Ovary (tissue), 9 donors: Measurements from ENCODE around the gene ME3. TPM values are rescaled to one million over a fixed set of nuclear protein-coding genes. Genes with fewer than 3 reads are reported as not detected.
A peak's percentile ranks its signal among the peaks of the same experiment; 100 is the strongest.

Experiments
- DNase-seq, 5 donors: peaks; one replicate each; pipeline ENCODE4 v3.0.0-alpha.2; 2019 to 2020
- H3K27ac ChIP-seq, 2 donors: fragments of 200-600 bp; one replicate each; pipeline versions ENCODE4 v1.5.1 to v1.8.0; 2019 to 2022
- H3K27me3 ChIP-seq: fragments of 200-600 bp; one replicate; pipeline ENCODE4 v1.8.0; 2022
- H3K36me3 ChIP-seq: fragments of 200-600 bp; sonication (generic); one replicate; pipeline ENCODE4 v1.5.1; 2019
- H3K4me1 ChIP-seq: one replicate; pipeline ENCODE4 v1.8.1; 2013; ENCODE audit warnings: mild to moderate bottlenecking, moderate library complexity; ENCODE audit not compliant: insufficient read depth
- H3K4me3 ChIP-seq: fragments of 200-600 bp; sonication (generic); one replicate; pipeline ENCODE4 v1.5.1; 2017
- H3K9me3 ChIP-seq, 2 donors: fragments of 200-600 bp in 1 of 2; sonication (generic) in 1 of 2; one replicate each; pipeline versions ENCODE4 v1.5.1 to v1.8.1; 2013 to 2019; ENCODE audit warnings: mild to moderate bottlenecking in 1 of 2, moderate library complexity in 1 of 2
- EP300 ChIP-seq: sonication (generic); formaldehyde crosslinking; IDR thresholded peaks from one replicate; pipeline ENCODE4 v1.6.1; 2017; ENCODE audit warnings: antibody characterized with exemption
- POLR2A ChIP-seq: fragments of 450-650 bp; IDR thresholded peaks from one replicate; pipeline ENCODE4 v1.6.1; 2017; ENCODE audit warnings: antibody characterized with exemption, mild to moderate bottlenecking, moderate library complexity
- WGBS, 3 donors: extraction: QIAGEN DNeasy Blood & Tissue Kit in 1 of 3; methylation state at CpG; one replicate each; pipeline versions ENCODE4 v1.1.5 to v1.1.7; 2013 to 2017; 5-methylcytosine and 5-hydroxymethylcytosine counted together
- intact Hi-C, 4 donors: fragments of 100-400 bp; cut with DNase I; formaldehyde crosslinking; loops; one replicate each; pipeline versions ENCODE4 v1.11.0 to v1.15.1; 2022 to 2023
- polyA plus RNA-seq, 2 donors: library from polyadenylated mRNA; stranded (reverse); fragments of 200-250 nt in 1 of 2; fragments of 350-450 nt in 1 of 2; fragmentation: Illumina TruSeq in 1 of 2; extraction: RNeasy Lipid Tissue Mini Kit (QIAGEN cat#74804) in 1 of 2; gene quantifications; one replicate each; pipeline ENCODE4 v1.2.3, GENCODE V29; 2013 to 2014
- total RNA-seq, 7 donors: library from RNA; depleted of rRNA in 2 of 7; stranded (reverse); fragments of >200 nt in 2 of 7; fragmentation: NEBNext Ultra II Directional in 3 of 7; extraction: Animal tissue kit (Norgen Biotek cat#: 25700) in 3 of 7; gene quantifications; one replicate each; pipeline versions ENCODE4 v1.1.0 to v1.2.4, GENCODE V29; 2016 to 2023
- TF ChIP-seq, protein P1 (sequence below), 3 donors: fragments of 450-650 bp in 2 of 3; fragments of 200-600 bp in 1 of 3; IDR thresholded peaks; one replicate each; pipeline versions ENCODE4 v1.5.1 to v1.8.0; 2016 to 2022; ENCODE audit warnings: antibody characterized with exemption in 3 of 3, mild to moderate bottlenecking in 1 of 3
- donor health status: DM: no; HTN: no; CAD: no; lungs with moderate emphysema.
- donor health status: DM: no; HTN: no; CAD: no.
- donor health status: Bipolar disorder and iron deficiency.
- donor health status: DM: yes; HTN: yes; CAD: no.
- donor health status: DM: no; HTN: no; CAD: no.
- donor health status: DM: yes; HTN: yes; CAD: no.

ME3 gene
- total and polyA plus RNA-seq, 9 donors = 25.2 to 48.6 (median 43.1) TPM

DNA sequence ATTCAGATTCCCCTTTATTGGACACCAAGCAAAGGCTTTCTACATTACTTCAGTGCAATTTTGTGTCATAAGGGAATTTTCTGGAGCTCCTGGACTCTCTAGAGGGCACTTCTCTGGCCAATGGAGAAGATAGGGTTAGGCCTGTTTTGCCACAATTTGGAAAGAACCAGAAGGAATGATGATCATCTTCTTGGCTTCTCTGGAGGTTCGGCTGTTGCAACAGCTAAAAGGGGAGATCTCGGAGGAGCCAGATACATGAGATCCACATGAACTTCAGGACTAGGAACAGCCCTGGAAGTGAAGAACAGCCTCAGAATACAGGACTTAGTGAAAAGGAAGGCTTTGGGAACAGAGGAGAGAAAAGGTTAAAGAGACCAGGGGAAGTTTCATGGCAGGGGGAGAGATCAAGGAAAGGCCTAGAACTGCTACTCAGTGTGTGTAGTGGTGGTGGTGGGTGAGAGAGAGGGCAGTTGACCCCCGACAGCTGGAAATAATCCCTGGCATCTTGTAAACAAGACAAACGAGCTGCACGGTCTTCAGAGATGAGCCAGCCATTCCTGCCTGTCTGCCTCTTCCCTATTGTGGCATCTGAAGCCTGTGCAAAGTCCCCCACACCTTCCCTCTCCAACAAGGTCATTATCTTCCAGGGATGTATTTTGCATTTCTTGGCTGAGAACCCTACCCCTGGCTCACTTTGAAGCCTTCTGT, 214.0 kb downstream of the ME3 start:
- Histone ChIP-seq H3K4me1 (peaks cover 13% of the 10 kb centered on the region), H3K9me3 (no peaks in the 10 kb centered on the region), H3K36me3 (no peaks in the 10 kb centered on the region), H3K27me3 (no peaks in the 10 kb centered on the region), H3K27ac (no peak overlapping the region), H3K4me3 (no peak overlapping the region)
- intact Hi-C loops = loop anchor here in 3 of 4 donors (5.0 to 10.0 kb wide), 4 partner anchors 126 to 446 kb away; partner anchors contain the start of gene PRSS23 (in 1 of the 3)
- 74 to 83% (median 82%) methylated on average over 5 of the region's 5 CpGs for WGBS, 3 donors
- no peak for DNase-seq
- TF ChIP-seq EP300 (no peak), POLR2A (no peak)
- TF ChIP-seq, protein P1, sequence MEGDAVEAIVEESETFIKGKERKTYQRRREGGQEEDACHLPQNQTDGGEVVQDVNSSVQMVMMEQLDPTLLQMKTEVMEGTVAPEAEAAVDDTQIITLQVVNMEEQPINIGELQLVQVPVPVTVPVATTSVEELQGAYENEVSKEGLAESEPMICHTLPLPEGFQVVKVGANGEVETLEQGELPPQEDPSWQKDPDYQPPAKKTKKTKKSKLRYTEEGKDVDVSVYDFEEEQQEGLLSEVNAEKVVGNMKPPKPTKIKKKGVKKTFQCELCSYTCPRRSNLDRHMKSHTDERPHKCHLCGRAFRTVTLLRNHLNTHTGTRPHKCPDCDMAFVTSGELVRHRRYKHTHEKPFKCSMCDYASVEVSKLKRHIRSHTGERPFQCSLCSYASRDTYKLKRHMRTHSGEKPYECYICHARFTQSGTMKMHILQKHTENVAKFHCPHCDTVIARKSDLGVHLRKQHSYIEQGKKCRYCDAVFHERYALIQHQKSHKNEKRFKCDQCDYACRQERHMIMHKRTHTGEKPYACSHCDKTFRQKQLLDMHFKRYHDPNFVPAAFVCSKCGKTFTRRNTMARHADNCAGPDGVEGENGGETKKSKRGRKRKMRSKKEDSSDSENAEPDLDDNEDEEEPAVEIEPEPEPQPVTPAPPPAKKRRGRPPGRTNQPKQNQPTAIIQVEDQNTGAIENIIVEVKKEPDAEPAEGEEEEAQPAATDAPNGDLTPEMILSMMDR (IDR thresholded peaks at IDR 0.05) = no peak

DNA sequence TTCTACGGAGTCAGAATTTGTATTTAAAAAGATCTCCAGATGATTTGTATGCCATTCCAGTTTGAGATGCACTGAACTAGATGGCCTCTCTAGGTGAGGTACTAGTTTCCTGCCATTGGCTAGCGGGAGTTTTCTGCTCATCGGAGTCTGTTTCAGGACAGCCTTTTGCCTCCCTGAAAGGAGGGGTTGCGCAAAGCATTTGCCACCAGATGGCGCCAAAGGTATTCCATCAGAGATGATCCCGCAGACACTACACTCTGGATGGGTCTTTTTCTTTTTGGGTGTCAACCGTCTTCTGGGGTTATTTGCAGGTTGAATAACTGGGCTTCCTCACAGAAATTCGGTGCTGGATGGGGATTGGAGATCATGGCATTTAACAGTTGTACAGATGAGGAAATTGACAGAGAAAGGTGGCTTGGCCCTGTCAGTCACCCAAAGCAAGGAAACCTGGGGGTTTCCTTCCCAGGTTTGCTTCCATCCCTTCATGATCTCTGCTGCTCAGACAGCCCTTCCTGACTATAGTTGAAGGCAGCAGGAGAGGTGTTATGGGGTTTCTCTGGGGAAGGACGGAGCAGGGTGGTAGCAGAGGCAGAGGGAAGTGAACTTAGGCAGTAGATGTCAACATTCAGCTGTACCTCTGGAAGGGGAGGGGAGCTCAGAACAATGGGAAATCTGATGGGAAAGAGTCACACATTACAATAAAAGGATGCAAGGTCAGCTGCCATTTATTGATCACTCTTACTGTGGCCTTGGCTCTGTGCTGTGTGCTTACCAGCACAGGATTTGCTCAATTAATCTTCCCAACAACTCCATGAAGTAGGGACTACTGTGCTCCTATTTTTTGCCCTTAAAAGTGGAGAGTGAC, 216.1 kb downstream of the ME3 start:
- TF ChIP-seq POLR2A (no peak), EP300 (no peak)
- TF ChIP-seq, protein P1 (IDR thresholded peaks at IDR 0.05) = peak; percentile 83 to 91 (median 84)
- DNase-seq = peak; percentile 82 to 92 (median 88)
- no peak overlapping the region for H3K27ac ChIP-seq
- intact Hi-C loops = loop anchor here (2.0 to 10.0 kb wide), 6 partner anchors 128 to 448 kb away; partner anchors contain the start of gene PRSS23 (in 1 of the 4)
- no peaks in the 10 kb centered on the region for H3K27me3 ChIP-seq
- H3K4me1 ChIP-seq = peaks cover 13% of the 10 kb centered on the region
- H3K4me3 ChIP-seq = no peak overlapping the region
- WGBS, 3 donors = 13 to 16% (median 14%) methylated on average over 9 of the region's 9 CpGs
- H3K9me3 ChIP-seq = no peaks in the 10 kb centered on the region
- no peaks in the 10 kb centered on the region for H3K36me3 ChIP-seq

DNA sequence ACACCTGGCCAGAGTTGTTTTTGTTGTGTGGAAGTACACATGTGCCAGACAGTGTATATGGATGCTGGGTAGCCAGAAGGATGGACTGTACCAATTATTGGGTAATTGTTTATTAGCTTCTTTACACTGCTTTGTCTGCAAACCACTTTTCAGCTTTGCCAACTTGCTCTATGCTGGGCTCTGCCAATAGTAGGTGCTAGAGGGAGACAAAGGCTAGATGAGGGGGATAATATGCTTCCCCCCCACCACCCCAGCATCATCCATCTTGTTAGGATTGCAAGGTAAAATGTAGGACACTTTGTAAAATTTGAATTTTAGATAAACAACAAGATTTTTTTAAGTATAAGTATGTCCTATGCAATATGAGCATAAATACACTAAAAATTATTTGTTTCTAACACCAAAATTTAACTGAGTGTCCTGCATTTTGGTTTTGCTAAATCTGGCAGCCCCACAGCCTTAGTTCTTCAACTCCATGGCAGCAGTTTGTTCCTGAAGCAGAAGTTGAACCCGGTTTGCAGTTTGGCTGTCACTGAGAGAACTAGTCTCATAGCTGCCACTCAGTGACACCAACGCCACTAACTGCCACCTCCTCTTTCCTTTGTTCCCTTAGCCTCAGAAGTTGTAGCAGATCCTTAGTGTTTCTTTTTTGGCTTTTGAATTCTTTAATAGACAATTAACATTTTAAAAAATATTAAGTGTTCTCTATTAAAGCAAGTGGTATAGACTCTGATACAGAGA, 219.0 kb downstream of the ME3 start:
- DNase-seq = no peak
- H3K27me3 ChIP-seq = no peaks in the 10 kb centered on the region
- H3K4me3 ChIP-seq = no peak overlapping the region
- H3K9me3 ChIP-seq = no peaks in the 10 kb centered on the region
- TF ChIP-seq POLR2A (no peak), EP300 (no peak)
- TF ChIP-seq, protein P1 (IDR thresholded peaks at IDR 0.05) = no peak
- H3K27ac ChIP-seq = no peak overlapping the region
- 85 to 91% (median 89%) methylated on average over 2 of the region's 2 CpGs for WGBS, 3 donors
- intact Hi-C loops = loop anchor here in 1 of 4 donors (10.0 kb wide), 2 partner anchors 131 to 451 kb away; no protein-coding TSS in a partner anchor
- H3K4me1 ChIP-seq = peaks cover 2% of the 10 kb centered on the region
- H3K36me3 ChIP-seq = no peaks in the 10 kb centered on the region
